Coronary artery (tissue), 2 donors: ENCODE measurements around the gene RAD51AP1.

ENCODE experiments used
- DNase-seq: peaks from one replicate; pipeline ENCODE4 v3.0.0-alpha.2; 2017; ENCODE audit warnings: low spot score
- H3K27ac ChIP-seq, 2 donors: fragments of 200-600 bp; sonication (generic); one replicate each; pipeline ENCODE4 v1.5.1; 2016 to 2019
- H3K4me3 ChIP-seq: fragments of 200-600 bp; sonication (generic); 2 replicates; pipeline ENCODE4 v1.5.1; 2016; ENCODE audit warnings: mild to moderate bottlenecking, moderate library complexity
- CTCF ChIP-seq: fragments of 200-600 bp; sonication (generic); IDR thresholded peaks from one replicate; pipeline ENCODE4 v1.5.1; 2019; ENCODE audit warnings: antibody characterized with exemption

The RAD51AP1 gene, protein sequence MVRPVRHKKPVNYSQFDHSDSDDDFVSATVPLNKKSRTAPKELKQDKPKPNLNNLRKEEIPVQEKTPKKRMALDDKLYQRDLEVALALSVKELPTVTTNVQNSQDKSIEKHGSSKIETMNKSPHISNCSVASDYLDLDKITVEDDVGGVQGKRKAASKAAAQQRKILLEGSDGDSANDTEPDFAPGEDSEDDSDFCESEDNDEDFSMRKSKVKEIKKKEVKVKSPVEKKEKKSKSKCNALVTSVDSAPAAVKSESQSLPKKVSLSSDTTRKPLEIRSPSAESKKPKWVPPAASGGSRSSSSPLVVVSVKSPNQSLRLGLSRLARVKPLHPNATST

GRCh38 chr12:4538207-4539160 lies at the start of gene RAD51AP1:
Gene RAD51AP1 (plus strand): TSS chr12:4538890. CDS start chr12:4538940, 50 bp downstream.
- no peak for TF ChIP-seq CTCF
- Histone ChIP-seq H3K4me3 (peak within 1 kb of the TSS; percentile 84), H3K27ac (peak within 1 kb of the TSS; percentile 74 to 91)
- peak; percentile 96 for DNase-seq

DNA sequence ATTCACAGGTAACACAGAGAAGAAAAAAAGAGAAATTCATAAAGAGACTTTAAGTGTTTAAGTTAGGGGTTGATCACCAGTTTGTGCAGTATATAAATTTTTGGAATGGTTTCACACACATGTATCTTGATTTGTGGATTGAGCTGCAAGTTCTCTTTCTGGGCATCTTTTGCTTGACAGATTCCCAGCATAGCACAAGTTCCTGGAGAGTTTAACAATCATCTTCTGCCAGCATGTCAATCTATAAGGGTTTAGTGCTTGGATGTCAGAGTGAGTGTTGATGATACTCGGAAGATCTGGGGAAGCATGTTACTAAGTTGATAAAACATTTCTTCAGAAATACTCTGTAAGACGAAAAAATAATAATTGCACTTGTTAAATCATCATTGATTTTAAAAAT lies 49.1 kb upstream of the RAD51AP1 start:
- TF ChIP-seq CTCF, result no peak
- H3K4me3 ChIP-seq, result no peak overlapping the region
- no peak for DNase-seq
- H3K27ac ChIP-seq, result no peak overlapping the region

- Histone ChIP-seq H3K27ac (no peak overlapping the region), H3K4me3 (no peak overlapping the region)
- TF ChIP-seq CTCF, result no peak
- no peak for DNase-seq
Measured at GRCh38 chr12:4490973-4491372, 47.7 kb upstream of the RAD51AP1 start.

DNA sequence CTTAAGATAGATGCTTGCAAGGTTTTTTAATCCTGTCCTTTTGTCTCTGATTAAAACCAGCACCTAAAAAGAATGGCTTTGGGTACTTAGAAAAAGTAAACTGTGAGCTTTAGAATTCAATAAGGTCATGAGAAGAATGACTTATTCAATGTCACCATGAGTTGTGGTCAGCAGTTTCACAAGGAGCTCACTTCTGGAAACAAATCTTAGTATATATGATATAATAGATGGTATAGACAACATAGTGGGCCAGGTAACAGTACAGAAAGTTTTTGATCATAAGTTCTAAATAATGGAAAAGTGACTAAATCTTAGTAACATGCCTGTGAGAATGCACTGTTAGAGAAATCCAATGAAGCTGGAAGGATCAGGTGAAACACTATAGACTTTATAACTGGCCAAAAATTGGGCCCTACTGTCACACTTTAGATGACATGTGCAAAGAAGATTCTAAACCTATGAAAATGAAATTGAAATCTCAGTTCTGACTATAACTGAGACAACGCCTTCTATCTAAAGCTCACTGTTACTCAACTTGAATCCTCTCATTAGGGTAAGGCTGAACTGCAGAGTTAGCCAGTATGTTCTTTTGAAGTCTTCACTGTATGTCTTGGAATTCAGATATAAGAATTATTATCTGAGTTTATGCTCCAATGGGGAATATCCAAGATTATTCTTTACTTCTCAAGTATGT lies 42.4 kb upstream of the RAD51AP1 start:
- no peak overlapping the region for H3K27ac ChIP-seq
- DNase-seq, result no peak
- no peak for TF ChIP-seq CTCF
- H3K4me3 ChIP-seq, result no peak overlapping the region

DNA sequence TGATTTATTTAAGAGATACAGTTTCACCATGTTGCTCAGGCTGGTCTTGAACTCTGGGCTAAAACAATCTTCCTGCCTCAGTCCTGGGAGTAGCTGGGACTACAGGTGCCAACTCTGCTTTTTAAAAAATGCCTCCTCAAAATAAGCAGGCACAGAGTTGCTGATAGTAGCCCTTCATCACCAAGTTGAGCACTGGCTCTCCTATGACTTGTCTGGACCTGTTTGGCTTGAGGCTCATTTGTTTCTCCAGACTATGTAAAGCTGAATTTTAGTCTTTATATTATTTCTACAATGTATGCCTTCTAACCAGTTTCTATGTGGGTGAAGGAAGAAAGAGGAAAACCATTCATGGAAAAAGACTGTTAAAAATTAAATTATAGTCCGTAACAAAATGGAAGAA lies 39.5 kb upstream of the RAD51AP1 start:
- Histone ChIP-seq H3K4me3 (no peak overlapping the region), H3K27ac (no peak overlapping the region)
- DNase-seq, result no peak
- TF ChIP-seq CTCF, result no peak

DNA sequence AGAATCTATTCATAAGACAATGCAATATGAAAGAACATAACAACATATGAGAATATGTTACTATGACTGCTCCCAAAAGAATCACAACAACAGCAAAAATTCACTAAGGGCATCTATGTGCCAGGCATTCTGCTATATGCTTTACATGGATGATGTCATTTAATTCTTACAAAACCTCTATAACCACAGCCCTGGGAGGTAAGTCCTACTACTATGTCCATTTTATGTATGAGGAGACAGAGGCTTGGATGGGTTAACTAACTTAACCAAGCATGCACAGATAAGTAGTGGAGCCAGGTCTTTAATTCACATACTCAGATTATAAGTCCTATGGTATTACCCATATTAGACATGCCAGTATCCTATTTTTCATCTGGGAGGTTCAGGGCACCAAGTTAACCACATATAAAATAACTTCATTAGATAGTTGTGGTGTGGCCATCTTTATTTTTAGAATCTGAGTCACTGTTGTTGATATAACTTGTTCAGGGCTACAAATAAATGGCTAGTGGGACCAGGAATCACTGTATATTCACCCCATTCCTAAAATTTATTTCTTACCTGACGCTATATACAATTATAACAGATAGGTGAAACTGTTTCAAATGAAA lies 33.2 kb upstream of the RAD51AP1 start:
- TF ChIP-seq CTCF, result no peak
- Histone ChIP-seq H3K27ac (no peak overlapping the region), H3K4me3 (no peak overlapping the region)
- no peak for DNase-seq
